AG08396 (cell line): Measurements from ENCODE around the gene CENPH.
"Not testable (repeated sequence)": the region's sequence is repeated elsewhere in the genome, so short reads cannot be mapped to it uniquely, and the experiment has no call there.

Experiments used
- DNase-seq: peaks from one replicate; pipeline ENCODE4 v3.0.0; 2012; ENCODE audit warnings: low spot score, mixed read lengths

The CENPH gene

DNA sequence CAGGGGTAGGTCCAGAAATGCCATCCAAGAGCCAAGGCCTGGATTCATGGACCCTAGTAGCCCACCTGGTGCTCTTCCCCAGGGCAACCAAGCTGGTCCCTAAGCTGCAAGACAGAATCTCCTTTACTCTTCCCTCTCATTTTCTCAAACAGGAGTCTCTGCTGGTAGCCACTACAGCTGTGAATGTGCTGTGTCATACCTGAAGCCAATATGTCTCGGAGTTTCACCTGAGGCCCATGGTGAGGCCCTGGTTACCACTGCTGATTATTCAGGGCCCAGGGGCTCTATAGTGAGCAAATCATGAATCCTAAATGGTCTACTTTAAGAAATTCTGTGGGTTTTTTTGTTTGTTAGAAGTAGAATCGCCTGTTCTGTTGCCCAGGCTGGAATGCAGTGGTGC lies 61.2 kb downstream of the CENPH start:
- DNase-seq = no peak

DNA sequence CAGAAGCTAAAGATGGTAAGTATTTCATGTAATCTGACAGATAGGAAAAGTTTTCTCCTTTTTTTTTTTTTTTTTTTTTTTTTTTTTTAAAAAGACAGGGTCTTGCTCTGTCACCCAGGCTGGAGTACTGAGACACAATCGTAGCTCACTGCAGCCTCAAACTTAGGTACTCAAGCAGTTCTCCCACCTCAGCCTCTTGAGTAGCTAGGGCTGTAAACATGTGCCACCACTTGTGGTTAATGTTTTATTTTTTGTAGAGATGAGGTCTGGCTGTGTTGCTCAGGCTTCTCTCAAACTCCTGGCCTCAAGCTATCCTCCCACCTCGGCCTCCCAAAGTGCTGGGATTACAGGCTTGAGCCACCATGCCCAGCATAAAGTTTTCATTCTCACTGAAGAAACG lies 63.1 kb downstream of the CENPH start:
- no peak for DNase-seq

DNA sequence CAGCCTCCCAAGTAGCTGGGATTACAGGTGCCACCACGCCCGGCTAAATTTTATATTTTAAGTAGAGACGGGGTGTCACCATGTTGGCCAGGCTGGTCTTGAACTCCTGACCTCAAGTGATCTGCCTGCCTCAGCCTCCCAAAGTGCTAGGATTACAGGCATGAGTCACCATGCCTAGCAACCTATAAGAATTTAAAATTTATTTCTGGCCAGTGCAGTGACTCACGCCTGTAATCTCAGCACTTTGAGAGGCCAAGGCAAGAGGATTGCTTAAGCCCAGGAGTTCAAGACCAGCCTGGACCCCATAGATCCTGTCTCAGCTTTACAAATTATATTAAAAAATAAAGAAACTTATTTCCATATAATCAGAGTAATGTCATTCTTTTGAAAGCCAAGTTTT lies 66.6 kb downstream of the CENPH start:
- DNase-seq = not testable (repeated sequence)

- no peak for DNase-seq
Measured at GRCh38 chr5:69257577-69257976, 68.2 kb downstream of the CENPH start.
